ENCODE measurements around the gene RTN1.

Gene RTN1

GRCh38 chr14:59629444-59630287 lies 240.9 kb downstream of the RTN1 start:
- no peak for DNase-seq (ENCODE audit: low read depth)

- DNase-seq (ENCODE audit: low read depth), result no peak
These were observed 243.5 kb downstream of the RTN1 start for GRCh38 chr14:59627011-59627520.

- DNase-seq (ENCODE audit: low read depth), result no peak
These were observed 247.9 kb downstream of the RTN1 start for GRCh38 chr14:59622631-59623030.

GRCh38 chr14:59619061-59619460 lies 251.5 kb downstream of the RTN1 start:
- no peak for DNase-seq (ENCODE audit: low read depth)

- DNase-seq (ENCODE audit: low read depth), result no peak
These were observed 269.5 kb downstream of the RTN1 start for GRCh38 chr14:59601056-59601455.

- no peak for DNase-seq (ENCODE audit: low read depth)
These were observed 270.2 kb downstream of the RTN1 start for GRCh38 chr14:59600211-59600945.

- DNase-seq (ENCODE audit: low read depth), result no peak
These were observed 275.5 kb downstream of the RTN1 start for GRCh38 chr14:59595071-59595470.

GRCh38 chr14:59591641-59592370 lies 278.8 kb downstream of the RTN1 start:
- no peak for DNase-seq (ENCODE audit: low read depth)

GRCh38 chr14:59588101-59588500 lies 282.5 kb downstream of the RTN1 start:
- no peak for DNase-seq (ENCODE audit: low read depth)

- no peak for DNase-seq (ENCODE audit: low read depth)
These were observed 284.6 kb downstream of the RTN1 start for GRCh38 chr14:59585891-59586554.

GRCh38 chr14:59583755-59584154 lies 286.8 kb downstream of the RTN1 start:
- peak; percentile 3 for DNase-seq (ENCODE audit: low read depth)

- no peak for DNase-seq (ENCODE audit: low read depth)
These were observed 287.6 kb downstream of the RTN1 start for GRCh38 chr14:59582845-59583509.

GRCh38 chr14:59582161-59582560 lies 288.4 kb downstream of the RTN1 start:
- no peak for DNase-seq (ENCODE audit: low read depth)

GRCh38 chr14:59580911-59581310 lies 289.7 kb downstream of the RTN1 start:
- DNase-seq (ENCODE audit: low read depth), result no peak

GRCh38 chr14:59576332-59577294 lies 294.0 kb downstream of the RTN1 start, which contains the start of gene CCDC175:
Gene CCDC175, minus strand, starts transcription at chr14:59576812. Its CDS starts 37 bp downstream, at chr14:59576775.
- peak; percentile 31 for DNase-seq (ENCODE audit: low read depth)

GRCh38 chr14:59570122-59570521 lies 300.5 kb downstream of the RTN1 start:
- no peak for DNase-seq (ENCODE audit: low read depth)

GRCh38 chr14:59566725-59567124 lies 303.9 kb downstream of the RTN1 start:
- no peak for DNase-seq (ENCODE audit: low read depth)

GRCh38 chr14:59566296-59566695 lies 304.3 kb downstream of the RTN1 start:
- DNase-seq (ENCODE audit: low read depth), result no peak

GRCh38 chr14:59565087-59565486 lies 305.5 kb downstream of the RTN1 start:
- no peak for DNase-seq (ENCODE audit: low read depth)

- DNase-seq (ENCODE audit: low read depth), result no peak
These were observed 306.2 kb downstream of the RTN1 start for GRCh38 chr14:59564366-59564765.
